WTC11 (cell line): ENCODE measurements around the gene TMEM54. TPM values are rescaled to one million over a fixed set of nuclear protein-coding genes. Genes with fewer than 3 reads are reported as not detected.

Experiments
- ATAC-seq: fragments of 200-7000 bp; cut with Tn5 transposase; 2 replicates; pipeline ENCODE4 v1.10.0; 2021; ENCODE audit warnings: mild to moderate bottlenecking, moderate library complexity
- CTCF ChIA-PET: fragments of 300-600 bp; sonication (Branson Sonifier 250); formaldehyde crosslinking; loops from one replicate; lab custom pipeline; 2021; ENCODE audit warnings: antibody characterized with exemption; lab: Charles Lee
- POLR2A ChIA-PET: fragments of 350-600 bp; sonication (Branson Sonifier 250); formaldehyde crosslinking; loops from one replicate; lab custom pipeline; 2021; ENCODE audit warnings: antibody characterized with exemption; lab: Charles Lee
- DNase-seq: peaks from one replicate; pipeline ENCODE4 v3.0.0; 2021; ENCODE audit warnings: low spot score
- H3K27ac Mint-ChIP-seq: 2 replicates; pipeline ENCODE4 v1.8.0; 2021; ENCODE audit warnings: mixed read lengths
- H3K27me3 Mint-ChIP-seq: 2 replicates; pipeline ENCODE4 v1.8.0; 2021; ENCODE audit warnings: low read depth, mild to moderate bottlenecking, moderate library complexity, mixed read lengths
- H3K36me3 Mint-ChIP-seq: 2 replicates; pipeline ENCODE4 v1.8.0; 2021; ENCODE audit warnings: mixed read lengths
- H3K4me1 Mint-ChIP-seq: 2 replicates; pipeline ENCODE4 v1.8.0; 2022; ENCODE audit warnings: mixed read lengths
- H3K4me3 Mint-ChIP-seq: 2 replicates; pipeline ENCODE4 v1.8.0; 2021; ENCODE audit warnings: mild to moderate bottlenecking, moderate library complexity, mixed read lengths
- H3K9me3 Mint-ChIP-seq: 2 replicates; pipeline ENCODE4 v1.8.0; 2021; ENCODE audit warnings: mixed read lengths
- CBFB ChIP-seq: sonication (generic); formaldehyde crosslinking; IDR thresholded peaks from 2 replicates; pipeline ENCODE4 v1.8.1; 2022; ENCODE audit warnings: mild to moderate bottlenecking, low read depth, missing genetic modification reagents
- ESRRA ChIP-seq: sonication (generic); formaldehyde crosslinking; IDR thresholded peaks from 2 replicates; pipeline ENCODE4 v1.8.1; 2022; ENCODE audit warnings: mild to moderate bottlenecking, missing genetic modification reagents, borderline replicate concordance
- HMGA2 ChIP-seq: fragments of 250-450 bp; sonication (Bioruptor Pico); IDR thresholded peaks from 2 replicates; pipeline ENCODE4 v1.4.0; 2021; ENCODE audit warnings: mild to moderate bottlenecking, moderate library complexity
- JUN ChIP-seq: sonication (generic); formaldehyde crosslinking; IDR thresholded peaks from 2 replicates; pipeline ENCODE4 v1.8.0; 2023; ENCODE audit warnings: mild to moderate bottlenecking, missing genetic modification reagents
- NFATC4 ChIP-seq: fragments of 250-450 bp; sonication (Bioruptor Pico); IDR thresholded peaks from 2 replicates; pipeline ENCODE4 v1.9.0; 2021; ENCODE audit warnings: mild to moderate bottlenecking
- NFE2L1 ChIP-seq: sonication (generic); formaldehyde crosslinking; IDR thresholded peaks from 2 replicates; pipeline ENCODE4 v1.8.1; 2023; ENCODE audit warnings: missing genetic modification reagents
- NR3C1 ChIP-seq: sonication (generic); formaldehyde crosslinking; conservative IDR thresholded peaks from 2 replicates; pipeline ENCODE4 v1.8.1; 2023; ENCODE audit warnings: low read depth, mild to moderate bottlenecking, missing genetic modification reagents
- PRRX2 ChIP-seq: fragments of 250-450 bp; sonication (Bioruptor Pico); IDR thresholded peaks from 2 replicates; pipeline ENCODE4 v1.8.0; 2021; ENCODE audit warnings: mild to moderate bottlenecking
- RELA ChIP-seq: sonication (generic); formaldehyde crosslinking; IDR thresholded peaks from 2 replicates; pipeline ENCODE4 v1.8.1; 2022; ENCODE audit warnings: missing genetic modification reagents, mild to moderate bottlenecking, borderline replicate concordance
- TCF7 ChIP-seq: sonication (generic); formaldehyde crosslinking; IDR thresholded peaks from 2 replicates; pipeline ENCODE4 v1.8.0; 2022; ENCODE audit warnings: mild to moderate bottlenecking, low read depth, missing genetic modification reagents, moderate library complexity
- TEAD4 ChIP-seq: sonication (generic); formaldehyde crosslinking; IDR thresholded peaks from 2 replicates; pipeline ENCODE4 v1.8.0; 2022; ENCODE audit warnings: mild to moderate bottlenecking, missing genetic modification reagents
- ZNF317 ChIP-seq: sonication (generic); formaldehyde crosslinking; IDR thresholded peaks from 2 replicates; pipeline ENCODE4 v1.8.1; 2023; ENCODE audit warnings: low read depth, mild to moderate bottlenecking, moderate library complexity, missing genetic modification reagents, borderline replicate concordance
- ZNF396 ChIP-seq: fragments of 250-450 bp; sonication (Bioruptor Pico); IDR thresholded peaks from 2 replicates; pipeline ENCODE4 v1.8.0; 2021; ENCODE audit warnings: mild to moderate bottlenecking, moderate library complexity, borderline replicate concordance
- ZNF423 ChIP-seq: fragments of 250-450 bp; sonication (Bioruptor Pico); IDR thresholded peaks from 2 replicates; pipeline ENCODE4 v2.1.2; 2022; ENCODE audit warnings: mild to moderate bottlenecking, moderate library complexity
- total RNA-seq: library from RNA; stranded (reverse); gene quantifications from 3 replicates; pipeline ENCODE4 v1.2.3, GENCODE V29; 2021
- TF ChIP-seq, protein P1 (sequence below): fragments of 200-600 bp; IDR thresholded peaks from 2 replicates; pipeline ENCODE4 v1.8.0; 2022; ENCODE audit warnings: antibody characterized with exemption
- TF ChIP-seq, protein P2 (sequence below): sonication (generic); formaldehyde crosslinking; conservative IDR thresholded peaks from 2 replicates; pipeline ENCODE4 v1.8.1; 2022; ENCODE audit warnings: mild to moderate bottlenecking, missing genetic modification reagents
- TF ChIP-seq, protein P3 (sequence below): fragments of 250-450 bp; sonication (Bioruptor Pico); IDR thresholded peaks from 2 replicates; pipeline ENCODE4 v1.8.0; 2021; ENCODE audit warnings: mild to moderate bottlenecking
- TF ChIP-seq, protein P4 (sequence below): fragments of 250-450 bp; sonication (Bioruptor Pico); IDR thresholded peaks from 2 replicates; pipeline ENCODE4 v1.9.0; 2021; ENCODE audit warnings: mild to moderate bottlenecking
- TF ChIP-seq, protein P5 (sequence below): fragments of 250-450 bp; sonication (Bioruptor Pico); IDR thresholded peaks from 2 replicates; pipeline ENCODE4 v2.1.2; 2022; ENCODE audit warnings: mild to moderate bottlenecking, moderate library complexity
- TF ChIP-seq, protein P6 (sequence below): sonication (generic); formaldehyde crosslinking; IDR thresholded peaks from 2 replicates; pipeline ENCODE4 v1.8.1; 2023; ENCODE audit warnings: mild to moderate bottlenecking, missing genetic modification reagents, moderate library complexity
- TF ChIP-seq, protein P7 (sequence below): fragments of 250-450 bp; sonication (Bioruptor Pico); IDR thresholded peaks from 2 replicates; pipeline ENCODE4 v1.9.0; 2021; ENCODE audit warnings: mild to moderate bottlenecking
- TF ChIP-seq, protein P8 (sequence below): sonication (generic); formaldehyde crosslinking; IDR thresholded peaks from 2 replicates; pipeline ENCODE4 v1.8.1; 2022; ENCODE audit warnings: mild to moderate bottlenecking, moderate library complexity, missing genetic modification reagents
- TF ChIP-seq, protein P9 (sequence below): sonication (generic); formaldehyde crosslinking; IDR thresholded peaks from 2 replicates; pipeline ENCODE4 v1.8.1; 2022; ENCODE audit warnings: low read depth, missing genetic modification reagents, borderline replicate concordance

TMEM54 gene
- total RNA-seq, 1 experiment from 2014 or later, result 20.7 TPM

DNA sequence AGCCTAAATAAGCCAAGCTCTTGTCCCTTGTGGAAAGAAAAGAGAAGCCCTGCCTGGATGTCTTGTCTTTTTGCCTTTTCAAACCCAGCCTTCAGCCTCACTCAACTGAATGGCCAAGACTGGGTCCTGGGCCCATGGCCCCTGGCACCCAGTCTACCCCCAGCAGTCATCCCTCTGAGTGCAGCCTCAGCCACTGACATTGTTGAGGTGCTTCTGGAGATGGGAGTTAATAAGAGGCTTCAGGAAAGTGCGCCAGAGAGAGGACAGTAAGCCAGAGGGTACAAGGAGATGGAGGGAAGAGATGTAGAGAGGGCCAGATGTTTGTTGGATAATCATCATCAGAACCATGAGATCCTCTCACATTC, 37.3 kb downstream of the TMEM54 start (continued):
- TF ChIP-seq, protein P1, sequence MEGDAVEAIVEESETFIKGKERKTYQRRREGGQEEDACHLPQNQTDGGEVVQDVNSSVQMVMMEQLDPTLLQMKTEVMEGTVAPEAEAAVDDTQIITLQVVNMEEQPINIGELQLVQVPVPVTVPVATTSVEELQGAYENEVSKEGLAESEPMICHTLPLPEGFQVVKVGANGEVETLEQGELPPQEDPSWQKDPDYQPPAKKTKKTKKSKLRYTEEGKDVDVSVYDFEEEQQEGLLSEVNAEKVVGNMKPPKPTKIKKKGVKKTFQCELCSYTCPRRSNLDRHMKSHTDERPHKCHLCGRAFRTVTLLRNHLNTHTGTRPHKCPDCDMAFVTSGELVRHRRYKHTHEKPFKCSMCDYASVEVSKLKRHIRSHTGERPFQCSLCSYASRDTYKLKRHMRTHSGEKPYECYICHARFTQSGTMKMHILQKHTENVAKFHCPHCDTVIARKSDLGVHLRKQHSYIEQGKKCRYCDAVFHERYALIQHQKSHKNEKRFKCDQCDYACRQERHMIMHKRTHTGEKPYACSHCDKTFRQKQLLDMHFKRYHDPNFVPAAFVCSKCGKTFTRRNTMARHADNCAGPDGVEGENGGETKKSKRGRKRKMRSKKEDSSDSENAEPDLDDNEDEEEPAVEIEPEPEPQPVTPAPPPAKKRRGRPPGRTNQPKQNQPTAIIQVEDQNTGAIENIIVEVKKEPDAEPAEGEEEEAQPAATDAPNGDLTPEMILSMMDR, result no peak
- TF ChIP-seq TCF7 (CRISPR knock-in tag) (no peak), ZNF396 (CRISPR knock-in tag) (no peak), NFE2L1 (CRISPR knock-in tag) (no peak), NFATC4 (no peak), PRRX2 (CRISPR knock-in tag) (no peak)
- TF ChIP-seq, protein P2, sequence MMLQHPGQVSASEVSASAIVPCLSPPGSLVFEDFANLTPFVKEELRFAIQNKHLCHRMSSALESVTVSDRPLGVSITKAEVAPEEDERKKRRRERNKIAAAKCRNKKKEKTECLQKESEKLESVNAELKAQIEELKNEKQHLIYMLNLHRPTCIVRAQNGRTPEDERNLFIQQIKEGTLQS, result no peak

DNA sequence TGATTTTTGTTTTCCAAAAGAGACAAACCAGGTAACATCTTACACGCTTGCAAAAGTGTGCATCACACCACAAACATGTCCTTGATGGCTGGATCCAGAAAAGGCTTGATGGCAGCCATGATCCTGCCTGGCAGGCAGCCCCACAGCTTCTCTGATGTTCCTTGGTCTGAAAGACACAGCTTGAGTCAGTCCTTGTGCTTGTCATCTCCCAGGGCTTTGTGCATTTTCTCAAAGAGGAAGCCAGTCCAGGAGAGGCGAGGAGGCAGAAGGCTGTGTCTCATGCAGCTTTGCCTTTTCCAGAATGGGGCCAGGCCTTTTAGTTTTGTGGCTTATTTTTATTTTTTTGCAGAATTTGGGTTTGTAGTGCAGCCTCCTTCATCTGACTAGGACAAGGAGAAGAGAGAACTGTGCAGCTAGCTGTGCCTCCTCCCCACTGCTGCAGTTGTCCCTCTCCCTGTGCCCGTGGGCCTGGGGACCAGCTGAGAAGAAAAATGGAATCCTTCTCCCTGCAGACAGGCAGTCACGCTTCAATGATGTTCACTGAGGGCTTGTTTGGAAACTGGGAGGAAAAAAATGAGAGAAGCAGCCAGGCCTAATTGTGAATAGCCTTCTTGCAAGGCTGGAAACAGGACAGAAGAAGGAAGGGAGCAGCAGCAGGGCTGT, 37.8 kb downstream of the TMEM54 start:
- Mint-ChIP-seq H3K27ac (no peak overlapping the region; the same call in 1 of the 2 replicates), H3K36me3 (peaks cover 6% of the 10 kb centered on the region), H3K4me1 (no peaks in the 10 kb centered on the region; the same call in 1 of the 2 replicates), H3K4me3 (no peak overlapping the region), H3K27me3 (peaks cover 6% of the 10 kb centered on the region; the same call in 1 of the 2 replicates), H3K9me3 (no peaks in the 10 kb centered on the region)
- ATAC-seq (no peak), DNase-seq (no peak)
- ChIA-PET CTCF (interaction anchor here (1.1 to 2.8 kb wide), 2 partner anchors 10 to 13 kb away, joined by 5 to 14 read pairs; no protein-coding TSS in a partner anchor), POLR2A (no interaction called here)
- TF ChIP-seq, protein P2, result no peak
- TF ChIP-seq, protein P3, sequence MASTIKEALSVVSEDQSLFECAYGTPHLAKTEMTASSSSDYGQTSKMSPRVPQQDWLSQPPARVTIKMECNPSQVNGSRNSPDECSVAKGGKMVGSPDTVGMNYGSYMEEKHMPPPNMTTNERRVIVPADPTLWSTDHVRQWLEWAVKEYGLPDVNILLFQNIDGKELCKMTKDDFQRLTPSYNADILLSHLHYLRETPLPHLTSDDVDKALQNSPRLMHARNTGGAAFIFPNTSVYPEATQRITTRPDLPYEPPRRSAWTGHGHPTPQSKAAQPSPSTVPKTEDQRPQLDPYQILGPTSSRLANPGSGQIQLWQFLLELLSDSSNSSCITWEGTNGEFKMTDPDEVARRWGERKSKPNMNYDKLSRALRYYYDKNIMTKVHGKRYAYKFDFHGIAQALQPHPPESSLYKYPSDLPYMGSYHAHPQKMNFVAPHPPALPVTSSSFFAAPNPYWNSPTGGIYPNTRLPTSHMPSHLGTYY (CRISPR knock-in tag), result no peak
- TF ChIP-seq CBFB (no peak), ZNF423 (CRISPR knock-in tag) (no peak), HMGA2 (CRISPR knock-in tag) (no peak; the same call in 1 of the 2 replicates), NFATC4 (no peak), NR3C1 (CRISPR knock-in tag) (no peak), TEAD4 (CRISPR knock-in tag) (no peak), JUN (CRISPR knock-in tag) (no peak), RELA (CRISPR knock-in tag) (no peak), ESRRA (CRISPR knock-in tag) (no peak), ZNF317 (CRISPR knock-in tag) (no peak)
- TF ChIP-seq, protein P4, sequence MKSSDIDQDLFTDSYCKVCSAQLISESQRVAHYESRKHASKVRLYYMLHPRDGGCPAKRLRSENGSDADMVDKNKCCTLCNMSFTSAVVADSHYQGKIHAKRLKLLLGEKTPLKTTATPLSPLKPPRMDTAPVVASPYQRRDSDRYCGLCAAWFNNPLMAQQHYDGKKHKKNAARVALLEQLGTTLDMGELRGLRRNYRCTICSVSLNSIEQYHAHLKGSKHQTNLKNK (CRISPR knock-in tag), result no peak
- TF ChIP-seq, protein P5, sequence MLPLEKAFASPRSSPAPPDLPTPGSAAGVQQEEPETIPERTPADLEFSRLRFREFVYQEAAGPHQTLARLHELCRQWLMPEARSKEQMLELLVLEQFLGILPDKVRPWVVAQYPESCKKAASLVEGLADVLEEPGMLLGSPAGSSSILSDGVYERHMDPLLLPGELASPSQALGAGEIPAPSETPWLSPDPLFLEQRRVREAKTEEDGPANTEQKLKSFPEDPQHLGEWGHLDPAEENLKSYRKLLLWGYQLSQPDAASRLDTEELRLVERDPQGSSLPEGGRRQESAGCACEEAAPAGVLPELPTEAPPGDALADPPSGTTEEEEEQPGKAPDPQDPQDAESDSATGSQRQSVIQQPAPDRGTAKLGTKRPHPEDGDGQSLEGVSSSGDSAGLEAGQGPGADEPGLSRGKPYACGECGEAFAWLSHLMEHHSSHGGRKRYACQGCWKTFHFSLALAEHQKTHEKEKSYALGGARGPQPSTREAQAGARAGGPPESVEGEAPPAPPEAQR (CRISPR knock-in tag), result no peak
- TF ChIP-seq, protein P6, sequence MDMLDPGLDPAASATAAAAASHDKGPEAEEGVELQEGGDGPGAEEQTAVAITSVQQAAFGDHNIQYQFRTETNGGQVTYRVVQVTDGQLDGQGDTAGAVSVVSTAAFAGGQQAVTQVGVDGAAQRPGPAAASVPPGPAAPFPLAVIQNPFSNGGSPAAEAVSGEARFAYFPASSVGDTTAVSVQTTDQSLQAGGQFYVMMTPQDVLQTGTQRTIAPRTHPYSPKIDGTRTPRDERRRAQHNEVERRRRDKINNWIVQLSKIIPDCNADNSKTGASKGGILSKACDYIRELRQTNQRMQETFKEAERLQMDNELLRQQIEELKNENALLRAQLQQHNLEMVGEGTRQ (CRISPR knock-in tag), result no peak
- TF ChIP-seq, protein P7, sequence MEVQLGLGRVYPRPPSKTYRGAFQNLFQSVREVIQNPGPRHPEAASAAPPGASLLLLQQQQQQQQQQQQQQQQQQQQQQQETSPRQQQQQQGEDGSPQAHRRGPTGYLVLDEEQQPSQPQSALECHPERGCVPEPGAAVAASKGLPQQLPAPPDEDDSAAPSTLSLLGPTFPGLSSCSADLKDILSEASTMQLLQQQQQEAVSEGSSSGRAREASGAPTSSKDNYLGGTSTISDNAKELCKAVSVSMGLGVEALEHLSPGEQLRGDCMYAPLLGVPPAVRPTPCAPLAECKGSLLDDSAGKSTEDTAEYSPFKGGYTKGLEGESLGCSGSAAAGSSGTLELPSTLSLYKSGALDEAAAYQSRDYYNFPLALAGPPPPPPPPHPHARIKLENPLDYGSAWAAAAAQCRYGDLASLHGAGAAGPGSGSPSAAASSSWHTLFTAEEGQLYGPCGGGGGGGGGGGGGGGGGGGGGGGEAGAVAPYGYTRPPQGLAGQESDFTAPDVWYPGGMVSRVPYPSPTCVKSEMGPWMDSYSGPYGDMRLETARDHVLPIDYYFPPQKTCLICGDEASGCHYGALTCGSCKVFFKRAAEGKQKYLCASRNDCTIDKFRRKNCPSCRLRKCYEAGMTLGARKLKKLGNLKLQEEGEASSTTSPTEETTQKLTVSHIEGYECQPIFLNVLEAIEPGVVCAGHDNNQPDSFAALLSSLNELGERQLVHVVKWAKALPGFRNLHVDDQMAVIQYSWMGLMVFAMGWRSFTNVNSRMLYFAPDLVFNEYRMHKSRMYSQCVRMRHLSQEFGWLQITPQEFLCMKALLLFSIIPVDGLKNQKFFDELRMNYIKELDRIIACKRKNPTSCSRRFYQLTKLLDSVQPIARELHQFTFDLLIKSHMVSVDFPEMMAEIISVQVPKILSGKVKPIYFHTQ, result no peak
- TF ChIP-seq, protein P8, sequence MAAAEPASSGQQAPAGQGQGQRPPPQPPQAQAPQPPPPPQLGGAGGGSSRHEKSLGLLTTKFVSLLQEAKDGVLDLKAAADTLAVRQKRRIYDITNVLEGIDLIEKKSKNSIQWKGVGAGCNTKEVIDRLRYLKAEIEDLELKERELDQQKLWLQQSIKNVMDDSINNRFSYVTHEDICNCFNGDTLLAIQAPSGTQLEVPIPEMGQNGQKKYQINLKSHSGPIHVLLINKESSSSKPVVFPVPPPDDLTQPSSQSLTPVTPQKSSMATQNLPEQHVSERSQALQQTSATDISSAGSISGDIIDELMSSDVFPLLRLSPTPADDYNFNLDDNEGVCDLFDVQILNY (CRISPR knock-in tag), result no peak
- TF ChIP-seq, protein P9, sequence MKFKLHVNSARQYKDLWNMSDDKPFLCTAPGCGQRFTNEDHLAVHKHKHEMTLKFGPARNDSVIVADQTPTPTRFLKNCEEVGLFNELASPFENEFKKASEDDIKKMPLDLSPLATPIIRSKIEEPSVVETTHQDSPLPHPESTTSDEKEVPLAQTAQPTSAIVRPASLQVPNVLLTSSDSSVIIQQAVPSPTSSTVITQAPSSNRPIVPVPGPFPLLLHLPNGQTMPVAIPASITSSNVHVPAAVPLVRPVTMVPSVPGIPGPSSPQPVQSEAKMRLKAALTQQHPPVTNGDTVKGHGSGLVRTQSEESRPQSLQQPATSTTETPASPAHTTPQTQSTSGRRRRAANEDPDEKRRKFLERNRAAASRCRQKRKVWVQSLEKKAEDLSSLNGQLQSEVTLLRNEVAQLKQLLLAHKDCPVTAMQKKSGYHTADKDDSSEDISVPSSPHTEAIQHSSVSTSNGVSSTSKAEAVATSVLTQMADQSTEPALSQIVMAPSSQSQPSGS, result no peak
